ENCODE data around the gene SMARCC2.
A peak's percentile ranks its signal among the peaks of the same experiment; 100 is the strongest.
"Not testable (repeated sequence)": the region's sequence is repeated elsewhere in the genome, so short reads cannot be mapped to it uniquely, and the experiment has no call there.

Gene SMARCC2

GRCh38 chr12:56208006-56208405 lies 18.7 kb upstream of the SMARCC2 start:
- no peak for DNase-seq (ENCODE audit: low spot score)

DNA sequence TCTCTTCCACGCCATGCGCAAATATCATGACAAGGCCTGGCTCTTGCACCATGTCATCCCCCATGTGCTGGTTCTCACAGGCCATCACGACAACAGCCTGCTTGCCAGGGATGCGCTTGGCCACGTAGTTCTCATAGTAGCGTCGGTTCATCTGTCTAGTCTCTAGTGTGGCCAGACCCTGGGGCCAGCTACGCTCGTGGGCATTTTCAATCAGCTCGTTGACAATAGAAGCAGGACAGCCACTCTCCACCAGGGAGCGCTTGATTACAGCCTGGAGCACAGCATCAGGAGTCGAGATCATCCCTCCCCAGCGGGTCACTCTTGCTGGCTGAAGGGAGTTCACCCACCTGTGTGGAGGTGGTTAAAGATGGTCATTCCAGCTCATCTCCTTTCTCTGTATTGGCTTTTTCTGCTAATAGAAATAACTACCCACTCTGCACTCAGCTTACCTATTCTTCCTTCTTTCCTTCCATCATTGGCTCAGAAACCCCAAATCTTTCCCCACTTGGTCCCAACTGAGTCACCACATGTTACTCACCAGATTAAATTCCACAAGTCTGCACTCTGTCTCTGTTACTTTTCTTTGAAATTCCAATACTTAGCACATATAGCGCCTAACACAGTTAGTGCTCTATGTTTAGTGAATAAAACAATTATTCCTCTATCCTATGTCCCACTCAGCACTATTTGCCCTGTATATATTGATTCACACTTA lies 17.3 kb upstream of the SMARCC2 start:
- peak; percentile 31 for DNase-seq (ENCODE audit: low spot score)

GRCh38 chr12:56205445-56205844 lies 16.2 kb upstream of the SMARCC2 start:
- DNase-seq (ENCODE audit: low spot score) = no peak

GRCh38 chr12:56204275-56204674 lies 15.0 kb upstream of the SMARCC2 start:
- no peak for DNase-seq (ENCODE audit: low spot score)

GRCh38 chr12:56202838-56203237 lies 13.6 kb upstream of the SMARCC2 start:
- DNase-seq (ENCODE audit: low spot score) = no peak

- DNase-seq (ENCODE audit: low spot score) = no peak
Observed at GRCh38 chr12:56202366-56202765, 13.1 kb upstream of the SMARCC2 start.

- DNase-seq (ENCODE audit: low spot score) = no peak
Observed at GRCh38 chr12:56198836-56199235, 9.6 kb upstream of the SMARCC2 start.

DNA sequence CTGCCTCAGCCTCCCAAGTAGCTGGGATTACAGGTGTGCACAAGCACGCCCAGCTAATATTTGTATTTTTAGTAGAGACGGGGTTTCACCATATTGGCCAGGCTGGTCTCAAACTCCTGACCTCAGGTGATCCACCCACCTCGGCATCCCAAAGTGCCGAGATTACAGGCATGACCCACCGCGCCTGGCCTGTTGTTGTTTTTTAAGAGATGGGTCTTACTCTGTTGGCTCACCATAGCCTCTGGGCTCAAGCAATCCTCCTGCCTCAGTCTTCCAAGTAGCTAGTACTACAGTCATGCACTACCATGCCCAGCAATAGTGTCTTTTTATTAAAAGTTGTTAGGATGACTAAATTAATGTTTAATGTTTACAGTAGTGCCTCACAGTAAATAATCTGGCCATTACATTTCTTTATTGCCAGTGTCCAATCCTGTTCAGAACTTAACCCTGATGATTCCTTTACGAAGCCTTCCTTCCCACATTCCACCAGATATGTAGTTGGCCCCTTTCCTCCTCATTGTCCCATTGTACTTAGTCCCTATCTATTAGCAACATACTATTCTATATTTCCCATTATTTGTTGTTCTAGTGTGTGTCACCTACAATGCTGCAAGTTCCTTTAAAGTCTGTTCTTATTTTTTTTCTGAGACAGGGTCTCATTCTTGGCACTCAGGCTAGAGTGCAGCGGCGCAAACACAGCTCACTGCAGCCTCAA lies 8.8 kb upstream of the SMARCC2 start:
- DNase-seq (ENCODE audit: low spot score) = no peak

GRCh38 chr12:56196818-56197550 lies 7.7 kb upstream of the SMARCC2 start:
- not testable (repeated sequence) for DNase-seq (ENCODE audit: low spot score)

GRCh38 chr12:56193025-56193578 lies 3.8 kb upstream of the SMARCC2 start:
- DNase-seq (ENCODE audit: low spot score) = peak; percentile 84

- no peak for DNase-seq (ENCODE audit: low spot score)
Observed at GRCh38 chr12:56192582-56192981, 3.3 kb upstream of the SMARCC2 start.

GRCh38 chr12:56190695-56191155 lies 1.4 kb upstream of the SMARCC2 start:
- DNase-seq (ENCODE audit: low spot score) = no peak

DNA sequence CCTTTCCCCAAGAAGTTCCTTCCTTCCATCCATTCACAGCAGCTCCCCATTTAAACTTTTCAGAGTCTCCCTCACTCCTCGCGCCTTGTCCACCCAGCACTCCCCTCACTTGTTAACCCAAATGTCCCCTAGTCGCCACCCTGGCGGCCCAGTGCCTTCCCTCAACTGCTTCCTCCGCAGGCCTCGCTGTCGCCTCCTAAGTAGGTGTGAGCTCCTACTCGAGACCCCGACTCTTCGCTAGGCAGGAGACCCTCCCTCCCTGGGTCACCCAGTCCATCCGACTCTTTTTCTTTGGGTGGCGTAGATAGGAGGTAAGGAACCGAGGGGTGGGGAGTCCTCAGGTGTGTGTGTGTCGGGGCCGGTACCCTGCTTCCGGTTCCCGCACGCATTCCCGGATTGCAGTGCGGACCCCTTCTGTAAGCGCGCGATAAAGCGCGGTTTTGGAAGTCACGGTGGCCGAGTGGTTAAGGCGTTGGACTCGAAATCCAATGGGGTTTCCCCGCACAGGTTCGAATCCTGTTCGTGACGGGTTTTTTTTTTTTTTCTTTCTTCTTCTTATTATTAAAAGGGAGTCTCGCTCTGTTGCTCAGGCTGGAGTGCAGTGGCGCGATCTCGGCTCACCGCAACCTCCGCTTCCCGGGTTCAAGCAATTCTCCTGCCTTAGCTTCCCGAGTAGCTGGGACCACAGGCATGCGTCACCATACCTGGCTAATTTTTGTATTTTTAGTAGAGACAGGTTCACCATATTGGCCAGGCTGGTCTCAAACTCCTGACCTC lies 823 bp upstream of the SMARCC2 start:
- DNase-seq (ENCODE audit: low spot score) = peak; percentile 77

GRCh38 chr12:56188778-56189098 lies 545 bp downstream of the SMARCC2 start:
- no peak for DNase-seq (ENCODE audit: low spot score)

DNA sequence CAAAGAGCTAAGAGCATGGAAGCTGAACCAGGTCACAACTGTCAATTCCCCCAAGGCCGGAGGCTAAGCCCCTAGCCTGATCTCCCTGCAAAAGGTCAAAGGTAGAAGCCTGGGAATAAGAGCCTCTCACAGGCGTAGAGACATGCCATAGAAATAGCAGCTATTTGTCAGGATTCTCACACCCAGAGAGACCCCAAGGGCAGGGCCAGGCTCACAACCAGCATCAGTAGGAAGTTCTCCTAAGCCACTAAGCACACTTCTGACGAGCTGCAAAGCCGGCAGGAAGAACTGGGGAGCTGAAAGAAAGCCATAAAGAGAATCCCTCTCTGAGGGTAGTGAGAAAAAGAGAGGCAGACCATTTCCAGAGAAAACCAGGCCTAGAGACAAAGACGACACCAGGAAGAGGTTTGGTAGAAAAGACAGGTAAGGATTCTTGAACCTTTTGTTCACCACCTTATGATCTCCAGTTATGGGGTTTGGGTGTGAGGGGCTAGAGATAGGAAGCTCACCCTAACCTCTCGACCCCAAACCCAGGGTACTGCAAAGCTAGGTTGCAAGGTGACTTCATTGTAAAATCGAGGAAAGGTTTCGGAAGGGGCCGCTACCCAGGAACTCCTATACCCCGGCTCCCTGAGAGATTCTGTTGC lies 1.0 kb downstream of the SMARCC2 start:
- DNase-seq (ENCODE audit: low spot score) = no peak

DNA sequence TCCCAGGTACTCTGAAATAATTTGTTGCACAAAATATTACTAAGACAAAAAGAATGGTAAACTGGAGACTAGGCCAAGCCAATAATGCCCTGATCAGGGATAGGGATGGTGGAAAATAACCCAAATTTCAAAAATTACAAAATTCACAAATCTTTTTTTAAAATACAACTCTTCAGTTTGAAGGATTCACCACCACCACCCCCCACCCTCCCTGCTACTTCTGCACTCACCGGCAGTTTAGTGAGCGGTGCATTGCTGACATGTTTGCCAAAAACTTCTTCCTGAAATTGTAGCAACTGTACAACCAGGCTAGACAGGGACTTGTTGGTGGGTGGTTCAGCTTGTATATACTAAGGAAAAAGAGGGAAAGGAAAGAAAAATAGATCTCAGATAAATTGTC lies 2.3 kb downstream of the SMARCC2 start:
- DNase-seq (ENCODE audit: low spot score) = no peak

- no peak for DNase-seq (ENCODE audit: low spot score)
Observed at GRCh38 chr12:56178347-56178746, 10.9 kb downstream of the SMARCC2 start.

DNA sequence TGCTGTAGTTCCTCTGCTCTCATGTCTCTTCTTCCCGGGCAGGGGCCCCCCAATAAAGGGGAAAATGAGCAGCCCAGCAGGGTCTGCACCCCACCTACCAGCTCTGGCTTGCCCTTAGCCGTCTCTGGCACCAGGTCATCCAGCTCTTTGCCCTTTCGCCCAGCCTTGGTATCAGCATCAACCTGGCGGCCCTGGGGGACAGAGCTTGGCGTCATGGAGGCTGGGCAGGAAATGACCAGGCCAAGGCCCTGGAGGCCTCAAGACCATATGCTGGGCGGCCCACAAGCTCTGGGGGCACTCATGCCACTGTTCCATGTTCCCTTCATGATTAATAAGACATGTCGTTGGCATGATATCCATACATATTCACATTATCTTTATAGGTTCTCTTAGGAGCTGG lies 16.4 kb downstream of the SMARCC2 start:
- DNase-seq (ENCODE audit: low spot score) = no peak

GRCh38 chr12:56169229-56169759 lies 20.0 kb downstream of the SMARCC2 start:
- DNase-seq (ENCODE audit: low spot score) = no peak

- no peak for DNase-seq (ENCODE audit: low spot score)
Observed at GRCh38 chr12:56165369-56165768, 23.9 kb downstream of the SMARCC2 start.

DNA sequence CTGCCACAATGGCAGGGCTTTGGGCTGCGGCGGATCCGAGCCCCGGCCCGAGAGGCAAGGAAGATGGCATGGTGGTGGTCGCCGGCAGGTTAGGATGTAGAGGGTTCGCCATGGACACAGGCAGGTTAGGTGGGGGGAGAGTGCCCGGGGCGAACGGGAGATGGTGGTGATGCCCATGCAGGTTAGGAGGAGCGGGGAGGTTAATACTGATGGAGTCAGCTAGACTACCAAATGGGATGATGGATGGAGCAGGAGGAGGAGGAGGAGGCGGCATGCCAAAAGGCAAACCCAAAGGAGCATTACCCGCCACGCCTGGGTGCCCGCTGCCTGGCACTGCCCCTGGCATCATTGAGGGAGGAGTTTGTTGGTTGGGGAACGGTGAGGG lies 24.9 kb downstream of the SMARCC2 start:
- DNase-seq (ENCODE audit: low spot score) = no peak

Data from CD4-positive, alpha-beta T cell treated with Interleukin-15 for 4 hours (primary cell).